K562 (cell line): ENCODE results near the gene GABRR3. TPM values are rescaled to one million over a fixed set of nuclear protein-coding genes. Genes with fewer than 3 reads are reported as not detected.

Source experiments
- ATAC-seq: fragments of 200-7000 bp; cut with Tn5 transposase; 3 replicates; pipeline ENCODE4 v1.9.1; 2020; ENCODE audit warnings: moderate library complexity
- BruUV-seq: library from RNA; stranded (reverse); fragments of 400-500 nt; replicated peaks from 2 replicates; lab custom pipeline; 2021; lab: Mats Ljungman, UMichigan
- CTCF ChIA-PET: fragments of 300-600 bp; formaldehyde crosslinking; extraction: SDS; loops from one replicate; lab custom pipeline; 2021; ENCODE audit warnings: low intra/inter-chr PET ratio; lab: Yijun Ruan, JAX
- POLR2A ChIA-PET: fragments of 300-600, 350-650 bp; sonication (Branson Sonifier 250); formaldehyde crosslinking; extraction: SDS; loops from one replicate; lab custom pipeline; 2021; ENCODE audit warnings: antibody characterized with exemption, inconsistent platforms; lab: Yijun Ruan, JAX
- DNase-seq, 4 experiments: peaks; one replicate each; pipeline versions ENCODE4 v3.0.0 to v3.0.0-alpha.2; 2011 to 2018; ENCODE audit warnings: low spot score in 3 of 4, mixed read lengths in 3 of 4; ENCODE audit errors: extremely low read depth in 1 of 4
- FAIRE-seq: peaks from 2 replicates; lab custom pipeline; 2011; peaks lifted over from hg19 to GRCh38; lab: Jason Lieb, UNC
- H2AFZ ChIP-seq: 2 replicates; pipeline ENCODE4 v1.6.0; 2011; ENCODE audit warnings: low read depth, low read length, control low read depth, inconsistent platforms
- H3K27ac ChIP-seq: fragments of 200-600 bp; 3 replicates; pipeline ENCODE4 v1.8.0; 2011; ENCODE audit warnings: low read depth, mild to moderate bottlenecking, control low read depth, inconsistent platforms, low read length, moderate library complexity, mixed read lengths; ENCODE audit errors: extremely low read depth
- H3K27me3 ChIP-seq, 2 experiments: fragments of 300-600 bp in 1 of 2; 2 replicates in 1 of 2; 3 replicates in 1 of 2; pipeline versions ENCODE4 v1.6.0 to v1.8.0; 2011; ENCODE audit warnings: inconsistent platforms in 2 of 2, low read length in 2 of 2, mild to moderate bottlenecking in 1 of 2, mixed read lengths in 1 of 2, moderate library complexity in 1 of 2; ENCODE audit not compliant: control insufficient read depth in 2 of 2, insufficient read depth in 2 of 2
- H3K36me3 ChIP-seq: fragments of 300-600 bp; 3 replicates; pipeline ENCODE4 v1.8.0; 2011; ENCODE audit warnings: mild to moderate bottlenecking, low read length, inconsistent platforms; ENCODE audit not compliant: control insufficient read depth, insufficient read depth
- H3K4me1 ChIP-seq, 2 experiments: fragments of 200-600 bp in 1 of 2; replicated peaks in 1 of 2; 2 replicates in 1 of 2; 3 replicates in 1 of 2; pipeline versions ENCODE4 v1.5.1 to v1.8.0; 2011; ENCODE audit warnings: inconsistent platforms in 2 of 2, low read length in 2 of 2, mild to moderate bottlenecking in 1 of 2, mixed read lengths in 1 of 2, moderate library complexity in 1 of 2; ENCODE audit not compliant: control insufficient read depth in 2 of 2, insufficient read depth in 2 of 2
- H3K4me2 ChIP-seq: 2 replicates; pipeline ENCODE4 v1.6.1; 2011; ENCODE audit warnings: low read length, control low read depth, inconsistent platforms, mixed read lengths; ENCODE audit not compliant: insufficient read depth
- H3K4me3 ChIP-seq: fragments of 200-600 bp; sonication (generic), shearing (Covaris generic); 2 replicates; pipeline ENCODE4 v1.5.1; 2016; ENCODE audit warnings: control low read depth, inconsistent platforms
- H3K79me2 ChIP-seq: fragments of 200-600 bp; 3 replicates; pipeline ENCODE4 v1.8.0; 2011; ENCODE audit warnings: low read length, inconsistent platforms; ENCODE audit not compliant: control insufficient read depth, insufficient read depth
- H3K9ac ChIP-seq, 2 experiments: 2 replicates each; pipeline versions ENCODE4 v1.6.0 to v1.6.1; 2011; ENCODE audit warnings: low read depth in 2 of 2, low read length in 2 of 2, control low read depth in 1 of 2, inconsistent platforms in 1 of 2, mild to moderate bottlenecking in 1 of 2, mixed read lengths in 1 of 2; ENCODE audit not compliant: insufficient read depth in 1 of 2
- H3K9me1 ChIP-seq: one replicate; pipeline ENCODE4 v1.6.0; 2011; ENCODE audit warnings: inconsistent platforms, mild to moderate bottlenecking, low read length, moderate library complexity; ENCODE audit not compliant: control insufficient read depth, insufficient read depth
- H3K9me3 ChIP-seq: replicated peaks from 2 replicates; pipeline ENCODE4 v1.5.1; 2011; ENCODE audit warnings: low read depth, low read length, inconsistent platforms; ENCODE audit not compliant: control insufficient read depth, insufficient read depth
- H4K20me1 ChIP-seq: replicated peaks from 2 replicates; pipeline ENCODE4 v1.6.1; 2011; ENCODE audit warnings: low read length, inconsistent platforms, mixed read lengths; ENCODE audit not compliant: control insufficient read depth, insufficient read depth
- ATF6 ChIP-seq: sonication (generic); formaldehyde crosslinking; IDR thresholded peaks from 2 replicates; pipeline ENCODE4 v1.4.0; 2020; ENCODE audit warnings: mild to moderate bottlenecking, missing genetic modification reagents
- BCL6 ChIP-seq: fragments of 250-450 bp; sonication (Bioruptor Pico); IDR thresholded peaks from 2 replicates; pipeline ENCODE4 v1.4.0; 2020
- CBFB ChIP-seq: sonication (generic); formaldehyde crosslinking; IDR thresholded peaks from 2 replicates; pipeline ENCODE4 v1.4.0; 2020; ENCODE audit warnings: mild to moderate bottlenecking, missing genetic modification reagents
- CTBP1 ChIP-seq: fragments of 450-650 bp; IDR thresholded peaks from 2 replicates; pipeline ENCODE4 v1.6.1; 2016; ENCODE audit warnings: borderline replicate concordance
- HDGF ChIP-seq: fragments of 450-650 bp; IDR thresholded peaks from 2 replicates; pipeline ENCODE4 v1.6.1; 2016
- JUNB ChIP-seq: fragments of 450-650 bp; formaldehyde crosslinking; conservative IDR thresholded peaks from 2 replicates; pipeline ENCODE4 v1.4.0; 2020; ENCODE audit warnings: mild to moderate bottlenecking
- POLR2AphosphoS5 ChIP-seq: IDR thresholded peaks from 2 replicates; pipeline ENCODE4 v1.6.1; 2011; ENCODE audit warnings: mild to moderate bottlenecking, low read depth, low read length, moderate library complexity; ENCODE audit not compliant: control insufficient read depth, insufficient read depth
- PYGO2 ChIP-seq: fragments of 450-650 bp; IDR thresholded peaks from 2 replicates; pipeline ENCODE4 v1.6.1; 2016; ENCODE audit warnings: mild to moderate bottlenecking, missing genetic modification characterization, moderate library complexity, missing compliant biosample characterization
- RAD51 ChIP-seq: fragments of 450-650 bp; IDR thresholded peaks from 2 replicates; pipeline ENCODE4 v1.7.1; 2016; ENCODE audit warnings: low read depth, mild to moderate bottlenecking, borderline replicate concordance
- RNF2 ChIP-seq: sonication (generic); IDR thresholded peaks from 2 replicates; pipeline ENCODE4 v1.6.1; 2016
- SNIP1 ChIP-seq: fragments of 450-650 bp; IDR thresholded peaks from 2 replicates; pipeline ENCODE4 v1.7.1; 2017; ENCODE audit warnings: low read depth, mild to moderate bottlenecking
- TAL1 ChIP-seq: fragments of 450-650 bp; IDR thresholded peaks from 2 replicates; pipeline ENCODE4 v1.6.1; 2016; ENCODE audit warnings: mild to moderate bottlenecking
- ZBTB12 ChIP-seq: fragments of 250-450 bp; sonication (Bioruptor Pico); IDR thresholded peaks from 2 replicates; pipeline ENCODE4 v1.4.0; 2020
- ZFPM2 ChIP-seq: fragments of 250-450 bp; sonication (Bioruptor Pico); IDR thresholded peaks from 2 replicates; pipeline ENCODE4 v1.5.1; 2022; ENCODE audit warnings: mild to moderate bottlenecking
- ZZZ3 ChIP-seq: fragments of 450-650 bp; IDR thresholded peaks from 2 replicates; pipeline ENCODE4 v1.6.1; 2016; ENCODE audit warnings: antibody characterized with exemption, mild to moderate bottlenecking, moderate library complexity
- WGBS: fragments of 100-300 bp; shearing (Covaris generic); methylation state at CpG from one replicate; pipeline ENCODE4 v1.1.6; 2016; ENCODE audit warnings: low coverage, mixed read lengths; ENCODE audit not compliant: insufficient coverage; ENCODE audit errors: missing lambda C conversion rate; 5-methylcytosine and 5-hydroxymethylcytosine counted together
- in situ Hi-C: fragments of 300-500 bp; cut with MboI; formaldehyde crosslinking; loops from 4 replicates; pipeline ENCODE4 v1.15.0; 2018; ENCODE audit warnings: inconsistent platforms, mixed read lengths
- intact Hi-C: fragments of 100-400 bp; cut with micrococcal nuclease; formaldehyde crosslinking; loops from 2 replicates; pipeline ENCODE4 v1.14.2; 2022
- polyA plus RNA-seq, 8 experiments: library from polyadenylated mRNA; depleted of rRNA in 4 of 8; stranded (reverse) in 5 of 8; unstranded in 3 of 8; fragments of >200 nt; fragmentation: Nextera tagmentation in 2 of 8; fragmentation: Illumina TruSeq in 1 of 8; extraction: Ambion mirVana in 2 of 8; extraction: Trizol in 1 of 8; gene quantifications; 2 replicates each; pipeline versions ENCODE4 v1.2.1 to v1.2.3, GENCODE V29; 2011 to 2014; ENCODE audit warnings: inconsistent platforms in 1 of 8, missing spikeins in 1 of 8
- total RNA-seq, 7 experiments: library from RNA; depleted of rRNA in 6 of 7; stranded (reverse); fragments of >200 nt in 6 of 7; fragmentation: Illumina TruSeq in 2 of 7; extraction: Trizol in 2 of 7; gene quantifications; 2 replicates each; pipeline versions ENCODE4 v1.2.1 to v1.2.3, GENCODE V29; 2011 to 2021; ENCODE audit warnings: low replicate concordance in 1 of 7
- TF ChIP-seq, protein P1 (sequence below): fragments of 250-450 bp; sonication (Bioruptor Pico); IDR thresholded peaks from 2 replicates; pipeline ENCODE4 v1.4.0; 2020; ENCODE audit warnings: borderline replicate concordance

GABRR3 gene
- total and polyA plus RNA-seq, 9 of the 15 experiments (the other 6 are each of a cell fraction or from before 2014, with no cell fraction given), result not detected

- in situ Hi-C loops (loop anchor here (25.0 kb wide), 1 partner anchor 783 kb away; no protein-coding TSS in a partner anchor), intact Hi-C loops (loop anchor here (10.0 kb wide), 1 partner anchor 1164 kb away; no protein-coding TSS in a partner anchor)
- BruUV-seq, result no TSS peak
- no peaks in the 10 kb centered on the region for H3K27me3 ChIP-seq
- H2AFZ ChIP-seq, result no peak overlapping the region
- no peak for TF ChIP-seq POLR2AphosphoS5
- TF ChIP-seq ZBTB12, result no peak
- TF ChIP-seq, protein P1, sequence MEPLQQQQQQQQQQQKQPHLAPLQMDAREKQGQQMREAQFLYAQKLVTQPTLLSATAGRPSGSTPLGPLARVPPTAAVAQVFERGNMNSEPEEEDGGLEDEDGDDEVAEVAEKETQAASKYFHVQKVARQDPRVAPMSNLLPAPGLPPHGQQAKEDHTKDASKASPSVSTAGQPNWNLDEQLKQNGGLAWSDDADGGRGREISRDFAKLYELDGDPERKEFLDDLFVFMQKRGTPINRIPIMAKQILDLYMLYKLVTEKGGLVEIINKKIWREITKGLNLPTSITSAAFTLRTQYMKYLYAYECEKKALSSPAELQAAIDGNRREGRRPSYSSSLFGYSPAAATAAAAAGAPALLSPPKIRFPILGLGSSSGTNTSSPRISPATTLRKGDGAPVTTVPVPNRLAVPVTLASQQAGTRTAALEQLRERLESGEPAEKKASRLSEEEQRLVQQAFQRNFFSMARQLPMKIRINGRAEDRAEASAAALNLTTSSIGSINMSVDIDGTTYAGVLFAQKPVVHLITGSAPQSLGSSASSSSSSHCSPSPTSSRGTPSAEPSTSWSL (CRISPR knock-in tag), result no peak
- no peak for TF ChIP-seq CTBP1
- no peak for TF ChIP-seq ZZZ3
- TF ChIP-seq RNF2, result no peak
- no peak for TF ChIP-seq BCL6 (CRISPR knock-in tag)
- no peak for TF ChIP-seq RAD51
- TF ChIP-seq ZFPM2 (CRISPR knock-in tag), result no peak
- TF ChIP-seq ATF6 (CRISPR knock-in tag), result no peak
- TF ChIP-seq PYGO2, result no peak
- TF ChIP-seq SNIP1, result no peak
- no peak for TF ChIP-seq JUNB
- TF ChIP-seq CBFB, result no peak
- TF ChIP-seq HDGF, result no peak
- TF ChIP-seq TAL1, result no peak
- H3K27ac ChIP-seq, result no peak overlapping the region
- no peaks in the 10 kb centered on the region for H3K9me3 ChIP-seq
- no peaks in the 10 kb centered on the region for H3K4me1 ChIP-seq
- H3K9me1 ChIP-seq, result no peaks in the 10 kb centered on the region
- ChIA-PET POLR2A (no interaction called here), CTCF (no interaction called here)
- no peak overlapping the region for H3K4me2 ChIP-seq
- H4K20me1 ChIP-seq, result no peaks in the 10 kb centered on the region
- ATAC-seq, result no peak
- 0% methylated on average over 2 of the region's 2 CpGs for WGBS
- no peaks in the 10 kb centered on the region for H3K79me2 ChIP-seq
- no peak for FAIRE-seq
- DNase-seq, result no peak
- H3K36me3 ChIP-seq, result no peaks in the 10 kb centered on the region
- no peak overlapping the region for H3K4me3 ChIP-seq
- H3K9ac ChIP-seq, result no peak overlapping the region
Observed at GRCh38 chr3:98029083-98029482, 6.0 kb downstream of the GABRR3 start.
